HL-60 (cell line): ENCODE measurements around the gene CAMK1D.
A peak's percentile ranks its signal among the peaks of the same experiment; 100 is the strongest.

Experiments used
- DNase-seq, 2 experiments: peaks; one replicate each; pipeline ENCODE4 v3.0.0-alpha.2; 2010 to 2020; ENCODE audit warnings: low read depth in 1 of 2, low spot score in 1 of 2
- H3K27ac ChIP-seq: fragments of 250-450 bp; sonication (Bioruptor Pico); replicated peaks from 2 replicates; pipeline ENCODE4 v1.5.1; 2020; ENCODE audit warnings: mild to moderate bottlenecking, moderate library complexity
- H3K27me3 ChIP-seq: fragments of 250-450 bp; sonication (Bioruptor Pico); 2 replicates; pipeline ENCODE4 v1.5.1; 2021; ENCODE audit warnings: mild to moderate bottlenecking, moderate library complexity; ENCODE audit not compliant: insufficient read depth, poor library complexity, severe bottlenecking
- H3K4me3 ChIP-seq: replicated peaks from 2 replicates; pipeline ENCODE4 v1.5.1; 2011; ENCODE audit warnings: mild to moderate bottlenecking, control low read depth, low read length; ENCODE audit not compliant: insufficient read depth
- GABPA ChIP-seq: IDR thresholded peaks from 2 replicates; pipeline ENCODE4 v1.6.1; 2012; ENCODE audit warnings: low read depth
- POLR2AphosphoS5 ChIP-seq: IDR thresholded peaks from 2 replicates; pipeline ENCODE4 v1.6.1; 2012; ENCODE audit warnings: low read depth
- SPI1 ChIP-seq: IDR thresholded peaks from 2 replicates; pipeline ENCODE4 v1.6.1; 2012; ENCODE audit warnings: low read depth, mild to moderate bottlenecking, borderline replicate concordance
- TF ChIP-seq, protein P1 (sequence below): IDR thresholded peaks from one replicate; pipeline ENCODE4 v1.5.1; 2011; ENCODE audit warnings: low read length, control low read depth, inconsistent platforms; ENCODE audit not compliant: insufficient read depth
- TF ChIP-seq, protein P2 (sequence below): IDR thresholded peaks from 2 replicates; pipeline ENCODE4 v1.6.1; 2012; ENCODE audit warnings: low read depth; ENCODE audit not compliant: insufficient replicate concordance

Gene CAMK1D

DNA sequence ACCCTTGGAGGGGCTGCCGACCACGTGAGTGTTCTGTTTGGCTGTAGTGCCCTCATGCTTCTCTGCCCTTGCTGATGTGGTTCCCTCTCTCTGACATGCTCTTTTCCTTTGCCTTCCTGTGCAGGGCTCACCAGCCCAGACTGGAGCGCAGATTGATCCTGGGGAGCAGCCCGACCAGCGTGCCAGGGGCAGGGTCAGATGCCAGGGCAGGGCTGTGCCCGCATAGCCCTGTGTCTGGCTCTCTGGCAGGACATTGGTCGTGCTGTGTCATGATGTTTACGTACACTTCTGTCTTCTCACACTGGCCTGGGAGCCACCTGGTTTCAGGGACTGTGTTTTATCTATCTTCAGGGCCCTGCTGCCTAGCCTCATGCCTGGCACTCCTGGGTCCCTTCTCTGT, 300.8 kb downstream of the CAMK1D start:
- Histone ChIP-seq H3K4me3 (no peak overlapping the region), H3K27me3 (no peaks in the 10 kb centered on the region), H3K27ac (no peak overlapping the region)
- no peak for DNase-seq
- no peak for TF ChIP-seq GABPA

DNA sequence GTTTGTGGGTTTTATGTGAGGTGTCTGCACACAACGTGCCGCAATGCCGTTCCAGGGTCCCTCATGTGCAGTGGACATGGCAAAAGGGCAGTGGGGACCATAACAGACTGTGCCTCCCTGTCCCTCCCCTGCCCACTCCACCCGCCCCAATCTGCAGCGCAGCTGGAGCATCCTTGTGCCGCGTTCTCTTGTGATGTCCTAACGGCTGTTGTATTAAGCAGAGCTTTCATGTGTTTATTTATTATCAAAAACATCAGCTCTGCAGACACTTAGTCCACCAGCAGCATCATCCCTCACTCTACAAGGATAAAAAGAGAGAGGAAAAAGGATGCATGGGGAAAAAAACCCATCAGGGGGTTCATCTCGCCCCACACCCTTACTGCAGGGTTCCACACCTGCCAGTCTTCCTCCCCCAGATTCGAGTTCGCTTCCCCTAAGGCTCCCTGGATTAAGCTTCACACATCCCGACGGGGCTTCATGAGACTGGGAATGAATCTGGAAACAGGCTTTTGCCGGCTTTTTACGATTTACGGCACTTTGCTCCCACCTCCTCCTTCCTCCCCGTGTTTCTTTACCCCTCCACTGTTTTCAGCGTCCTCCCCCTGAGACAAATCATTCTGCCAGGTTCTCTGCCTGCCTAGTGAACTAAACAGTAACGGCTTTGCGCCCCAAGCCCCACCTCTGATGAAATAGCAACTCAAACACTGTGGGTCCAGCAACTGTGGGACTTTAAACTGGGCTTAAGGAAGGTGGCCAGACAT, 301.4 kb downstream of the CAMK1D start:
- Histone ChIP-seq H3K27me3 (no peaks in the 10 kb centered on the region), H3K27ac (no peak overlapping the region), H3K4me3 (no peak overlapping the region)
- DNase-seq = no peak
- TF ChIP-seq POLR2AphosphoS5 (no peak), GABPA (no peak)
- TF ChIP-seq, protein P1, sequence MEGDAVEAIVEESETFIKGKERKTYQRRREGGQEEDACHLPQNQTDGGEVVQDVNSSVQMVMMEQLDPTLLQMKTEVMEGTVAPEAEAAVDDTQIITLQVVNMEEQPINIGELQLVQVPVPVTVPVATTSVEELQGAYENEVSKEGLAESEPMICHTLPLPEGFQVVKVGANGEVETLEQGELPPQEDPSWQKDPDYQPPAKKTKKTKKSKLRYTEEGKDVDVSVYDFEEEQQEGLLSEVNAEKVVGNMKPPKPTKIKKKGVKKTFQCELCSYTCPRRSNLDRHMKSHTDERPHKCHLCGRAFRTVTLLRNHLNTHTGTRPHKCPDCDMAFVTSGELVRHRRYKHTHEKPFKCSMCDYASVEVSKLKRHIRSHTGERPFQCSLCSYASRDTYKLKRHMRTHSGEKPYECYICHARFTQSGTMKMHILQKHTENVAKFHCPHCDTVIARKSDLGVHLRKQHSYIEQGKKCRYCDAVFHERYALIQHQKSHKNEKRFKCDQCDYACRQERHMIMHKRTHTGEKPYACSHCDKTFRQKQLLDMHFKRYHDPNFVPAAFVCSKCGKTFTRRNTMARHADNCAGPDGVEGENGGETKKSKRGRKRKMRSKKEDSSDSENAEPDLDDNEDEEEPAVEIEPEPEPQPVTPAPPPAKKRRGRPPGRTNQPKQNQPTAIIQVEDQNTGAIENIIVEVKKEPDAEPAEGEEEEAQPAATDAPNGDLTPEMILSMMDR = no peak

DNA sequence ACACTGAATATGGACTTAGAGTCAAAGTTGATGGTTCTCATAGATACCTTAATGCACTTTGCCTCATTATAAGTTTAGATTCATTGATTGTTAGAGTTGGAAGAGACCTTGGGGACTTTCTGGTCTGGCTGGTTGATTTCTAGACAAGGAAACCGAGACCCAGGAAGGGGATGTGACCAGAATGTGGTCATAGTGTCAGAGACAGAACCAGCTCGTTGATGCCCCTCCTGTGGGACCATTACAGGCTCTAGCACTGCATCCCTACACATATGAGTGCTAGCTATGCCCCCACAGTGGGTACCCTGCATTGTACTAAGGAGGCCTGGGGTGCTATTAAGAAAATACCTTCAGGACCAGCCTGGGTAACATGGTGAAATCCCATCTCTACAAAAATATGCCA, 306.6 kb downstream of the CAMK1D start:
- Histone ChIP-seq H3K27me3 (no peaks in the 10 kb centered on the region), H3K27ac (no peak overlapping the region), H3K4me3 (no peak overlapping the region)
- DNase-seq = no peak
- TF ChIP-seq, protein P1 = no peak
- TF ChIP-seq, protein P2, sequence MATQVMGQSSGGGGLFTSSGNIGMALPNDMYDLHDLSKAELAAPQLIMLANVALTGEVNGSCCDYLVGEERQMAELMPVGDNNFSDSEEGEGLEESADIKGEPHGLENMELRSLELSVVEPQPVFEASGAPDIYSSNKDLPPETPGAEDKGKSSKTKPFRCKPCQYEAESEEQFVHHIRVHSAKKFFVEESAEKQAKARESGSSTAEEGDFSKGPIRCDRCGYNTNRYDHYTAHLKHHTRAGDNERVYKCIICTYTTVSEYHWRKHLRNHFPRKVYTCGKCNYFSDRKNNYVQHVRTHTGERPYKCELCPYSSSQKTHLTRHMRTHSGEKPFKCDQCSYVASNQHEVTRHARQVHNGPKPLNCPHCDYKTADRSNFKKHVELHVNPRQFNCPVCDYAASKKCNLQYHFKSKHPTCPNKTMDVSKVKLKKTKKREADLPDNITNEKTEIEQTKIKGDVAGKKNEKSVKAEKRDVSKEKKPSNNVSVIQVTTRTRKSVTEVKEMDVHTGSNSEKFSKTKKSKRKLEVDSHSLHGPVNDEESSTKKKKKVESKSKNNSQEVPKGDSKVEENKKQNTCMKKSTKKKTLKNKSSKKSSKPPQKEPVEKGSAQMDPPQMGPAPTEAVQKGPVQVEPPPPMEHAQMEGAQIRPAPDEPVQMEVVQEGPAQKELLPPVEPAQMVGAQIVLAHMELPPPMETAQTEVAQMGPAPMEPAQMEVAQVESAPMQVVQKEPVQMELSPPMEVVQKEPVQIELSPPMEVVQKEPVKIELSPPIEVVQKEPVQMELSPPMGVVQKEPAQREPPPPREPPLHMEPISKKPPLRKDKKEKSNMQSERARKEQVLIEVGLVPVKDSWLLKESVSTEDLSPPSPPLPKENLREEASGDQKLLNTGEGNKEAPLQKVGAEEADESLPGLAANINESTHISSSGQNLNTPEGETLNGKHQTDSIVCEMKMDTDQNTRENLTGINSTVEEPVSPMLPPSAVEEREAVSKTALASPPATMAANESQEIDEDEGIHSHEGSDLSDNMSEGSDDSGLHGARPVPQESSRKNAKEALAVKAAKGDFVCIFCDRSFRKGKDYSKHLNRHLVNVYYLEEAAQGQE = no peak
- TF ChIP-seq POLR2AphosphoS5 (no peak), GABPA (no peak), SPI1 (no peak)

- DNase-seq = peak; percentile 1 to 4
- no peak overlapping the region for H3K27ac ChIP-seq
These were observed 307.3 kb downstream of the CAMK1D start for GRCh38 chr10:12656518-12657142.

More at GRCh38 chr10:12656518-12657142, 307.3 kb downstream of the CAMK1D start:
- TF ChIP-seq POLR2AphosphoS5 = no peak
- TF ChIP-seq, protein P1 = peak; percentile 16
- TF ChIP-seq, protein P2 = no peak
- Histone ChIP-seq H3K4me3 (no peak overlapping the region), H3K27me3 (no peaks in the 10 kb centered on the region)
